Breast epithelium (tissue), 4 donors: ENCODE results near the gene FCHSD2. TPM values are rescaled to one million over a fixed set of nuclear protein-coding genes. Genes with fewer than 3 reads are reported as not detected.

ENCODE experiments used
- DNase-seq, 2 donors: peaks; one replicate each; pipeline ENCODE4 v3.0.0-alpha.2; 2019; ENCODE audit warnings: low spot score in 2 of 2
- H3K27ac ChIP-seq, 2 donors: fragments of 200-600 bp; sonication (generic) in 1 of 2; one replicate each; pipeline ENCODE4 v1.5.1; 2016 to 2019; ENCODE audit warnings: mild to moderate bottlenecking in 1 of 2
- H3K27me3 ChIP-seq, 2 donors: fragments of 200-600 bp; sonication (generic) in 1 of 2; one replicate each; pipeline versions ENCODE4 v1.5.1 to v1.6.0; 2017 to 2019; ENCODE audit warnings: control low read depth in 1 of 2, mild to moderate bottlenecking in 1 of 2
- H3K36me3 ChIP-seq: fragments of 200-600 bp; one replicate; pipeline ENCODE4 v1.5.1; 2019
- H3K4me1 ChIP-seq, 2 donors: fragments of 200-600 bp; sonication (generic); one replicate each; pipeline ENCODE4 v1.5.1; 2016 to 2019; ENCODE audit warnings: control low read depth in 1 of 2
- H3K4me3 ChIP-seq, 3 donors: fragments of 200-600 bp; sonication (generic); 1 replicate in 2 of 3; 2 replicates in 1 of 3; pipeline ENCODE4 v1.5.1; 2016 to 2019; ENCODE audit warnings: mild to moderate bottlenecking in 3 of 3, moderate library complexity in 2 of 3
- H3K9me3 ChIP-seq, 2 donors: fragments of 200-600 bp; sonication (generic) in 1 of 2; one replicate each; pipeline ENCODE4 v1.5.1; 2016 to 2019; ENCODE audit warnings: control low read depth in 1 of 2
- POLR2A ChIP-seq: fragments of 450-650 bp; IDR thresholded peaks from one replicate; pipeline ENCODE4 v1.6.1; 2016; ENCODE audit warnings: antibody characterized with exemption, mild to moderate bottlenecking, moderate library complexity
- POLR2AphosphoS5 ChIP-seq, 3 donors: sonication (generic); formaldehyde crosslinking; IDR thresholded peaks; one replicate each; pipeline ENCODE4 v1.6.1; 2017; ENCODE audit warnings: antibody characterized with exemption in 3 of 3
- intact Hi-C: fragments of 100-400 bp; cut with DNase I; formaldehyde crosslinking; loops from one replicate; pipeline ENCODE4 v1.15.1; 2023; ENCODE audit warnings: low total_unique reads
- total RNA-seq, 3 donors: library from RNA; depleted of rRNA; stranded (reverse); fragments of >200 nt; gene quantifications; one replicate each; pipeline ENCODE4 v1.1.0, GENCODE V29; 2016
- TF ChIP-seq, protein P1 (sequence below), 3 donors: fragments of 450-650 bp; IDR thresholded peaks; one replicate each; pipeline ENCODE4 v1.5.1; 2016 to 2017; ENCODE audit warnings: antibody characterized with exemption in 3 of 3, mild to moderate bottlenecking in 3 of 3, moderate library complexity in 3 of 3

The FCHSD2 gene
- total RNA-seq, 3 donors from 2014 or later: 15.5 to 23.4 (median 19.0) TPM

DNA sequence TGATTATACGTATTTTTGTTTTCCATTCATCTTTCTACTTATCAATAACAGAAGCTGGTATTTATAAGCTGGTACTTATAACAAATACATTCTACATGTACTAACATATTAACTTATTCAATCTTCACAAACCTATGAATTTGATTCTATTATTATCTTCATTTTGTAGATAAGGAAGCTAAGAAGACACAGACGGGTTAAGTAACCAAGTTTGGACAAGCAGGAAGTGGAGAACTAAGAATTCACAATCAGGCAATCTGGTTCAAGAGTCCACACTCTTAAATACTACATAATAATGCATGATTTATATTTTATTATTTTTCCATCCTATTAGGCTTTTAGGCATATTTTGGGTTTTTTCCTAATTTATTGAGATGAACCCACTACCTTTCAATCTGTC, 25.0 kb downstream of the FCHSD2 start:
- no peak for DNase-seq
- intact Hi-C loops: no loop called here
- Histone ChIP-seq H3K4me3 (no peak overlapping the region), H3K9me3 (no peaks in the 10 kb centered on the region), H3K27me3 (no peaks in the 10 kb centered on the region), H3K27ac (no peak overlapping the region), H3K4me1 (no peaks in the 10 kb centered on the region), H3K36me3 (no peaks in the 10 kb centered on the region)
- TF ChIP-seq, protein P1, sequence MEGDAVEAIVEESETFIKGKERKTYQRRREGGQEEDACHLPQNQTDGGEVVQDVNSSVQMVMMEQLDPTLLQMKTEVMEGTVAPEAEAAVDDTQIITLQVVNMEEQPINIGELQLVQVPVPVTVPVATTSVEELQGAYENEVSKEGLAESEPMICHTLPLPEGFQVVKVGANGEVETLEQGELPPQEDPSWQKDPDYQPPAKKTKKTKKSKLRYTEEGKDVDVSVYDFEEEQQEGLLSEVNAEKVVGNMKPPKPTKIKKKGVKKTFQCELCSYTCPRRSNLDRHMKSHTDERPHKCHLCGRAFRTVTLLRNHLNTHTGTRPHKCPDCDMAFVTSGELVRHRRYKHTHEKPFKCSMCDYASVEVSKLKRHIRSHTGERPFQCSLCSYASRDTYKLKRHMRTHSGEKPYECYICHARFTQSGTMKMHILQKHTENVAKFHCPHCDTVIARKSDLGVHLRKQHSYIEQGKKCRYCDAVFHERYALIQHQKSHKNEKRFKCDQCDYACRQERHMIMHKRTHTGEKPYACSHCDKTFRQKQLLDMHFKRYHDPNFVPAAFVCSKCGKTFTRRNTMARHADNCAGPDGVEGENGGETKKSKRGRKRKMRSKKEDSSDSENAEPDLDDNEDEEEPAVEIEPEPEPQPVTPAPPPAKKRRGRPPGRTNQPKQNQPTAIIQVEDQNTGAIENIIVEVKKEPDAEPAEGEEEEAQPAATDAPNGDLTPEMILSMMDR (IDR thresholded peaks at IDR 0.05): no peak
- TF ChIP-seq POLR2A (no peak), POLR2AphosphoS5 (IDR thresholded peaks at IDR 0.05) (no peak)

DNA sequence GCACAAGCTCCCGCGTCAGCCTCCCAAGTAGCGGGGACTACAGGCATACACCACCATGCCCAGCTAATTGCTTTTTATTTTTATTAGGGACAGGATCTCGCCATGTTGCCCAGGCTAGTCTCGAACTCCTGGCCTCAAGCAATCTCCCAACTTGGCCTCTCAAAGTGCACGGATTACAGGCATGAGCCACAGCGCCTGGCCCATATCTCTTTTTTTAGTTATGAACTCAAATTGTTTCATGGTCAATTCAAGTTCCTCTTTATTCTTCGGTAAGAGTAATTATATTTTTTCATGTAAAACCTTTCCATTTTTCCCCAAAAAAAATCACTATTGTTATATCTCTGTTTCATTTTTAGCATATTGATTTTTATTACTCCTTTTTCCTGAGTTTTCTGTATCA, 25.5 kb downstream of the FCHSD2 start:
- DNase-seq: no peak
- TF ChIP-seq POLR2AphosphoS5 (IDR thresholded peaks at IDR 0.05) (no peak), POLR2A (no peak)
- TF ChIP-seq, protein P1 (IDR thresholded peaks at IDR 0.05): no peak
- intact Hi-C loops: no loop called here
- no peaks in the 10 kb centered on the region for H3K9me3 ChIP-seq
- no peaks in the 10 kb centered on the region for H3K4me1 ChIP-seq
- no peaks in the 10 kb centered on the region for H3K36me3 ChIP-seq
- no peaks in the 10 kb centered on the region for H3K27me3 ChIP-seq
- no peak overlapping the region for H3K4me3 ChIP-seq
- no peak overlapping the region for H3K27ac ChIP-seq

DNA sequence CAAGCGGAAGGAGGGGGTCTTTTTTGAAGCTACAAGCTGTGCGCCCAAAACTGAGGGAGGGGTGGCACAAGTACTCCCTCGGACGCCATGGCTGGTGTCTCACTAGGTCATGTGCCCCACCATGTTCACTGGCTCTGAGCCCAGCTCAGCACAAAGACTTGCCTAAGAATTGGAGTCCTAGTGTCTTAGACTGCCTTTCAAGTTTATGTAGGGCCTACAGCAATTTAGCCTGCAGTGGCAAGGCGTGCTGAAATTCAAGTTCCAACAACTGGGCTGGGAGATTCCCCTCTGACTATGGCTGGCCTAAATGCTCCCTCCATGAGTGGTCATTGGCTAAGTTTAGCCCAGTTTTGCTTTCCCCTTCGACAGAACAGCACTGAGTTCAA, 27.3 kb downstream of the FCHSD2 start:
- no peak overlapping the region for H3K27ac ChIP-seq
- H3K4me1 ChIP-seq: no peaks in the 10 kb centered on the region
- H3K36me3 ChIP-seq: no peaks in the 10 kb centered on the region
- no peak overlapping the region for H3K4me3 ChIP-seq
- H3K27me3 ChIP-seq: no peaks in the 10 kb centered on the region
- no peaks in the 10 kb centered on the region for H3K9me3 ChIP-seq
- no peak for DNase-seq
- TF ChIP-seq POLR2AphosphoS5 (IDR thresholded peaks at IDR 0.05) (no peak), POLR2A (no peak)
- TF ChIP-seq, protein P1 (IDR thresholded peaks at IDR 0.05): no peak
- intact Hi-C loops: no loop called here

DNA sequence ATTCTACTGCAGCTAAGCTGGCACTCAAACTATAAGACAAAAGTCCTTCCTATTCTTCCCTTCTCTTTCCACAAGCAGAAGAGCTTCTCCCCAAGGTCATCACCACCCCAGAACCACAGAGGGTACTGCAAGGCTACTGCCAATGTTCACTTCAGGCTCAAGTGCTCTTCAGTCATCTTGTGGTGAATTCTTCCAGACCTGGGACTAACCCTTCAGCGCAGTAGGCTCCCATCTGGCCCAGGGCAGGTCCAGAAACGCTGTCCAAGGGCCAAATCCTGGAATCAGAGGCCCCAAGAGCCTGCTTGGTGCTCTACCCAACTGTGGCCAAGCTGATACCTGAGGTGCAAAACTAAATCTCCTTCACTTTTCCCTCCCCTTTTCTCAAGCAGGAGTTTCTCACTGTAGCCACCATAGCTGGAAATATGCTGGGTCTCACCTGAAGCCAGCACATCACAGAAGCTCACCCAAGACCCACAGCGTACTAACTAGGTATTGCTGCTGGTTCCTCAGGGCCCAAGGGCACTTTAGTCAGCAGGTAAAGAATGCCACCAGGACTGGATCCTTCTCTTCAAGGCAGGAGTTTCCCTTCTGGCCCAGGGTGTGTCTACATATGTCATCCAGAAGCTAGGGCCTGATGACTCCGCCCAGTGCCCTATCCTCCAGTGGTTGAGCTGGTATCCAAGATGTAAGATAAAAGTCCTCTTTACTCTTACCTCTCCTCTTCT, 27.8 kb downstream of the FCHSD2 start:
- no peak for DNase-seq
- H3K36me3 ChIP-seq: no peaks in the 10 kb centered on the region
- H3K27me3 ChIP-seq: no peaks in the 10 kb centered on the region
- H3K27ac ChIP-seq: no peak overlapping the region
- TF ChIP-seq POLR2AphosphoS5 (IDR thresholded peaks at IDR 0.05) (no peak), POLR2A (no peak)
- TF ChIP-seq, protein P1 (IDR thresholded peaks at IDR 0.05): no peak
- no peaks in the 10 kb centered on the region for H3K9me3 ChIP-seq
- H3K4me3 ChIP-seq: no peak overlapping the region
- H3K4me1 ChIP-seq: no peaks in the 10 kb centered on the region
- intact Hi-C loops: no loop called here

DNA sequence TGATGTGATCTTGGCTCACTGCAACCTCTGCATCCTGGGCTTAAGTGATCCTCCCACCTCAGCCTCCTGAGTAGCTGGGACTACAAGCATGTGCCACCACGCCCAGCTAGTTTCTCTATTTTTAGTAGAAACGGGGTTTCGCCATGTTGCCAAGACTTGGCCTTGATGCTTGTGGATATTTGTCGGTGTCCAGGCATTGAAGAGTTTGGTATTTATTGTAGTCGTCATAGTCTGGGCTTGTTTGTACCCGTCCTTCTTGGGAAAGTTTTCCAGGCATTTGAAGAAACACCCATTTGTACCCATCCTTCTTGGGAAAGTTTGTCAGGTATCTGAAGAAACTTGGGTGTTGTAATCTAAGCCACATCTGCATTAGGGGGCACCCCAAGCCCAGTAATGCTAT, 28.7 kb downstream of the FCHSD2 start:
- Histone ChIP-seq H3K4me1 (no peaks in the 10 kb centered on the region), H3K9me3 (no peaks in the 10 kb centered on the region), H3K27me3 (no peaks in the 10 kb centered on the region), H3K36me3 (no peaks in the 10 kb centered on the region), H3K27ac (no peak overlapping the region), H3K4me3 (no peak overlapping the region)
- DNase-seq: no peak
- TF ChIP-seq POLR2AphosphoS5 (IDR thresholded peaks at IDR 0.05) (no peak), POLR2A (no peak)
- TF ChIP-seq, protein P1 (IDR thresholded peaks at IDR 0.05): no peak
- intact Hi-C loops: no loop called here
